Measurements from ENCODE around the gene PEAR1. TPM values are rescaled to one million over a fixed set of nuclear protein-coding genes. Genes with fewer than 3 reads are reported as not detected.

The PEAR1 gene
- total RNA-seq, 3 donors from 2014 or later (not counting 1 experiment from before 2014, with no cell fraction given), result 0.52 to 1.4 (median 0.80) TPM

DNA sequence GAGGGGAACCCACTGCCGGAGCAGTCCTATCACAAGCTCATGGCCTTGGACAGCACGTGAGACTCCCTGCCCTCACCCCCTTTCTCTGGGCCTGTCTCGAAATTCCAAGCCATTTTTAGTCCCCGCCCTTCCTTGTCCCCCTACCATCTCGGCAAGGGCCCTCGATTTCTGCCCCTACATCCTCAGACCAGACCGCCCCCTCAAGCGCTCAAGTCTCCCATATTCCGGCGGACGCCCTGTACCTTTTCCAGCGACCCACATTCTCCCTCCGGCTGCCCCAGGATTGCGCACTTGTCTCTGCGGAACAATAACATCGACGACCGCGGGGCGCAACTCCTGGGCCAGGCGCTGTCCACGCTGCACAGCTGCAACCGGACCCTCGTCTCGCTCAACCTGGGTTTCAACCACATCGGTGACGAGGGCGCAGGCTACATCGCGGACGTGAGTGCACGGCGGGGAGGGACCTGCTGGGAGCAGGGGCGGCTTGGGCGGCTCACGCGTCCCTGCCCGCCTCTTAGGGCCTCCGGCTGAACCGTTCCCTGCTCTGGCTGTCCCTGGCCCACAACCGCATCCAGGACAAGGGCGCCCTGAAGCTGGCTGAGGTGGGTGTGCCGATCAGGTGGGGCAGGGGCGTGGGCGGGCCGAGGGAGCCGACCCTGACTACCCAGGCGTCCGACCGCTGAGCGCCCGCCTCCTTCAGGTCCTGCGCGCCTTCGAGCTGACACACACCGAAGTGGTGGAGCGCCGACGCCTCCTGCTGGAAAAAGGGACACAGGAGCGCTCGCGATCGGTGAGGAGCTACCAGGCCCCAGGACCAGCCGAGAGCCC, 33.9 kb downstream of the PEAR1 start:
- Mint-ChIP-seq H3K27me3 (ENCODE audit: low read depth in 2 of 2) (peaks cover 65 to 83% of the 10 kb centered on the region in 2 donors), H3K27ac (no peak overlapping the region), H3K4me1 (peaks cover 5 to 22% of the 10 kb centered on the region in 2 donors), H3K9me3 (no peaks in the 10 kb centered on the region), H3K4me3 (no peak overlapping the region), H3K36me3 (no peaks in the 10 kb centered on the region)
- H3K9me3 ChIP-seq (ENCODE audit: control insufficient read depth, insufficient read depth, low read length), result no peaks in the 10 kb centered on the region
- no peak overlapping the region for H3K4me3 ChIP-seq (ENCODE audit: low read length)
- ATAC-seq (peak in 2 of 3 donors; percentile 72 to 73), DNase-seq (peak; percentile 28 to 76)
- H3K4me1 ChIP-seq (ENCODE audit: control insufficient read depth, insufficient read depth, low read length), result peaks cover 18% of the 10 kb centered on the region
- H3K27ac ChIP-seq (ENCODE audit: low read length), result no peak overlapping the region
- no peak for TF ChIP-seq CTCF (IDR thresholded peaks at IDR 0.05)
- 7% methylated on average over 64 of the region's 64 CpGs for WGBS (ENCODE audit: insufficient coverage)
- H3K27me3 ChIP-seq (ENCODE audit: control insufficient read depth, insufficient read depth, low read length), result peaks cover 35% of the 10 kb centered on the region
- intact Hi-C loops (cut with micrococcal nuclease), result no loop called here
- no peaks in the 10 kb centered on the region for H3K36me3 ChIP-seq (ENCODE audit: control insufficient read depth, insufficient read depth, low read length)

DNA sequence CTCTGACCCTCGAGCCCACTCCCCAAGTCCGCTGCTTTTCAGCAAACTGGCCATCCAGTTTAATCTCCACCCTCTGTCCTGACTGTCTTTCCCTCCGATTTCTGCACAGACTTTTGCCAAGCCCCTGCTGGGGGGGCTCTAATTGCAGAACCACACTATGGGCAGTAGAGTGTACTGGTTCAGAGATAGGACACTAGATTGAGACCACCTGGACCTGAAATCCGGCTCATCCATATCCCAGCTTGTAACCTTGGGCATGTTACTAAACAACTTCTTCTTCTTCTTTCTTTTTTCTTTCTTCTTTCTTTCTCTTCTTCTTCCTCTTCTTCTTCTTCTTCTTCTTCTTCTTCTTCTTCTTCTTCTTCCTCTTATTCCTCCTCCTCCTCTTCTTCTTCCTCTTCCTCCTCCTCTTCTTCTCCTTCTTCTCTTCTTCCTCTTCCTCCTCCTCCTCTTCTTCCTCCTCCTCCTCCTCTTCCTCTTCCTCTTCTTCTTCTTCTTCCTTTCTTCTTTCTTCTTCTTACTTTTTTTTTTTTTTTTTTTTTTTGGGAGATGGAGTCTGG, 34.6 kb downstream of the PEAR1 start:
- H3K27ac Mint-ChIP-seq, result no peak overlapping the region
- no peaks in the 10 kb centered on the region for H3K36me3 Mint-ChIP-seq
- H3K27me3 ChIP-seq (ENCODE audit: control insufficient read depth, insufficient read depth, low read length), result peaks cover 30% of the 10 kb centered on the region
- H3K27me3 Mint-ChIP-seq (ENCODE audit: low read depth in 2 of 2), result peaks cover 59 to 76% of the 10 kb centered on the region in 2 donors
- peak overlapping the region; percentile 40 for H3K4me3 Mint-ChIP-seq
- H3K4me3 ChIP-seq (ENCODE audit: low read length), result no peak overlapping the region
- no peak overlapping the region for H3K27ac ChIP-seq (ENCODE audit: low read length)
- H3K9me3 Mint-ChIP-seq, result no peaks in the 10 kb centered on the region
- H3K4me1 Mint-ChIP-seq, result peaks cover 5 to 21% of the 10 kb centered on the region in 2 donors
- DNase-seq (no peak), ATAC-seq (peak in 2 of 3 donors; percentile 6 to 14)
- 18% methylated on average over 4 of the region's 4 CpGs for WGBS (ENCODE audit: insufficient coverage)
- peaks cover 18% of the 10 kb centered on the region for H3K4me1 ChIP-seq (ENCODE audit: control insufficient read depth, insufficient read depth, low read length)
- TF ChIP-seq CTCF (IDR thresholded peaks at IDR 0.05), result no peak
- no peaks in the 10 kb centered on the region for H3K9me3 ChIP-seq (ENCODE audit: control insufficient read depth, insufficient read depth, low read length)
- intact Hi-C loops (cut with micrococcal nuclease), result no loop called here
- no peaks in the 10 kb centered on the region for H3K36me3 ChIP-seq (ENCODE audit: control insufficient read depth, insufficient read depth, low read length)

GRCh38 chr1:156929596-156930238, 36.2 kb downstream of the PEAR1 start:
- peaks cover 5 to 16% of the 10 kb centered on the region in 2 donors for H3K4me1 Mint-ChIP-seq
- Histone ChIP-seq H3K4me3 (ENCODE audit: low read length) (no peak overlapping the region), H3K27ac (ENCODE audit: low read length) (no peak overlapping the region), H3K36me3 (ENCODE audit: control insufficient read depth, insufficient read depth, low read length) (no peaks in the 10 kb centered on the region), H3K4me1 (ENCODE audit: control insufficient read depth, insufficient read depth, low read length) (peaks cover 8% of the 10 kb centered on the region), H3K27me3 (ENCODE audit: control insufficient read depth, insufficient read depth, low read length) (peaks cover 17% of the 10 kb centered on the region), H3K9me3 (ENCODE audit: control insufficient read depth, insufficient read depth, low read length) (no peaks in the 10 kb centered on the region)
- DNase-seq (no peak), ATAC-seq (no peak)
- no peak overlapping the region for H3K27ac Mint-ChIP-seq
- no peaks in the 10 kb centered on the region for H3K9me3 Mint-ChIP-seq
- no peak overlapping the region for H3K4me3 Mint-ChIP-seq
- no peaks in the 10 kb centered on the region for H3K36me3 Mint-ChIP-seq
- TF ChIP-seq CTCF (IDR thresholded peaks at IDR 0.05), result no peak
- 72% methylated on average over 6 of the region's 6 CpGs for WGBS (ENCODE audit: insufficient coverage)
- intact Hi-C loops (cut with micrococcal nuclease), result no loop called here
- H3K27me3 Mint-ChIP-seq (ENCODE audit: low read depth in 2 of 2), result peaks cover 58 to 70% of the 10 kb centered on the region in 2 donors
